SK-N-SH treated with all-trans-retinoic acid at 6 μM for 48 hours (cell line): Measurements from ENCODE around the gene SLC18A3.

Experiments
- ATAC-seq: fragments of 200-7000 bp; cut with Tn5 transposase; 3 replicates; pipeline ENCODE4 v1.9.1; 2020; ENCODE audit warnings: mild to moderate bottlenecking, moderate library complexity
- ARNTL ChIP-seq: fragments of 450-650 bp; formaldehyde crosslinking; IDR thresholded peaks from 2 replicates; pipeline ENCODE4 v1.5.0; 2020; ENCODE audit warnings: low read depth, mild to moderate bottlenecking, moderate library complexity, borderline replicate concordance
- BACH2 ChIP-seq: fragments of 250-450 bp; sonication (Bioruptor Pico); IDR thresholded peaks from 2 replicates; pipeline ENCODE4 v1.9.0; 2021; ENCODE audit warnings: mild to moderate bottlenecking, borderline replicate concordance
- CREB5 ChIP-seq: fragments of 250-450 bp; sonication (Bioruptor Pico); IDR thresholded peaks from 2 replicates; pipeline ENCODE4 v1.5.1; 2020; ENCODE audit warnings: low read depth, mild to moderate bottlenecking, moderate library complexity
- CSDC2 ChIP-seq: fragments of 250-450 bp; sonication (Bioruptor Pico); IDR thresholded peaks from 2 replicates; pipeline ENCODE4 v1.5.0; 2020; ENCODE audit warnings: mild to moderate bottlenecking, moderate library complexity
- ISL1 ChIP-seq: fragments of 250-450 bp; sonication (Bioruptor Pico); IDR thresholded peaks from 2 replicates; pipeline ENCODE4 v2.1.2; 2022; ENCODE audit warnings: mild to moderate bottlenecking, moderate library complexity
- PATZ1 ChIP-seq: fragments of 250-450 bp; sonication (Bioruptor Pico); IDR thresholded peaks from 2 replicates; pipeline ENCODE4 v1.8.0; 2020; ENCODE audit warnings: mild to moderate bottlenecking, moderate library complexity, borderline replicate concordance
- POU6F1 ChIP-seq: fragments of 250-450 bp; sonication (Bioruptor Pico); IDR thresholded peaks from 2 replicates; pipeline ENCODE4 v1.8.0; 2021; ENCODE audit warnings: low read depth, mild to moderate bottlenecking, moderate library complexity, borderline replicate concordance
- PPARA ChIP-seq: fragments of 250-450 bp; sonication (Bioruptor Pico); IDR thresholded peaks from 2 replicates; pipeline ENCODE4 v1.5.0; 2020; ENCODE audit warnings: mild to moderate bottlenecking, borderline replicate concordance
- RARB ChIP-seq: fragments of 250-450 bp; sonication (Bioruptor Pico); IDR thresholded peaks from 2 replicates; pipeline ENCODE4 v1.8.0; 2021; ENCODE audit warnings: mild to moderate bottlenecking, moderate library complexity
- SNAI2 ChIP-seq: fragments of 250-450 bp; sonication (Bioruptor Pico); IDR thresholded peaks from 2 replicates; pipeline ENCODE4 v1.5.0; 2020; ENCODE audit warnings: mild to moderate bottlenecking, moderate library complexity
- TCF4 ChIP-seq: fragments of 250-450 bp; sonication (Bioruptor Pico); IDR thresholded peaks from 2 replicates; pipeline ENCODE4 v1.8.0; 2021; ENCODE audit warnings: mild to moderate bottlenecking, moderate library complexity, borderline replicate concordance
- TOX ChIP-seq: fragments of 250-450 bp; sonication (Bioruptor Pico); IDR thresholded peaks from 2 replicates; pipeline ENCODE4 v1.8.0; 2021; ENCODE audit warnings: mild to moderate bottlenecking, moderate library complexity, borderline replicate concordance
- TSHZ2 ChIP-seq: fragments of 250-450 bp; sonication (Bioruptor Pico); IDR thresholded peaks from 2 replicates; pipeline ENCODE4 v1.5.0; 2020; ENCODE audit warnings: mild to moderate bottlenecking, moderate library complexity
- ZC3H10 ChIP-seq: fragments of 250-450 bp; sonication (Bioruptor Pico); IDR thresholded peaks from 2 replicates; pipeline ENCODE4 v1.5.1; 2021; ENCODE audit warnings: mild to moderate bottlenecking, moderate library complexity
- ZFP3 ChIP-seq: fragments of 250-450 bp; sonication (Bioruptor Pico); IDR thresholded peaks from 2 replicates; pipeline ENCODE4 v1.5.0; 2020; ENCODE audit warnings: mild to moderate bottlenecking, moderate library complexity
- ZFP30 ChIP-seq: fragments of 450-650 bp; formaldehyde crosslinking; IDR thresholded peaks from 2 replicates; pipeline ENCODE4 v1.5.0; 2022; ENCODE audit warnings: mild to moderate bottlenecking, moderate library complexity
- ZNF565 ChIP-seq: fragments of 450-650 bp; formaldehyde crosslinking; conservative IDR thresholded peaks from 2 replicates; pipeline ENCODE4 v1.5.0; 2020; ENCODE audit warnings: low read depth, mild to moderate bottlenecking, moderate library complexity
- ZNF8 ChIP-seq: fragments of 450-650 bp; formaldehyde crosslinking; IDR thresholded peaks from 2 replicates; pipeline ENCODE4 v1.5.0; 2020; ENCODE audit warnings: mild to moderate bottlenecking, moderate library complexity

SLC18A3 gene

GRCh38 chr10:49611166-49611815, 1.2 kb downstream of the SLC18A3 start:
- TF ChIP-seq CREB5 (CRISPR knock-in tag) (no peak), PPARA (CRISPR knock-in tag) (no peak), ZC3H10 (CRISPR knock-in tag) (no peak), ISL1 (no peak), ZNF8 (CRISPR knock-in tag) (no peak), RARB (no peak), SNAI2 (CRISPR knock-in tag) (no peak), TSHZ2 (CRISPR knock-in tag) (no peak), TCF4 (CRISPR knock-in tag) (no peak)
- ATAC-seq = no peak

- TF ChIP-seq CSDC2 (CRISPR knock-in tag) (no peak), TSHZ2 (CRISPR knock-in tag) (no peak), BACH2 (CRISPR knock-in tag) (no peak), ZC3H10 (CRISPR knock-in tag) (no peak), PATZ1 (CRISPR knock-in tag) (no peak), ZFP3 (CRISPR knock-in tag) (no peak), TCF4 (CRISPR knock-in tag) (no peak), ZNF8 (CRISPR knock-in tag) (no peak), RARB (no peak), ARNTL (CRISPR knock-in tag) (no peak), ZNF565 (CRISPR knock-in tag) (no peak), POU6F1 (CRISPR knock-in tag) (no peak), ZFP30 (CRISPR knock-in tag) (no peak), TOX (CRISPR knock-in tag) (no peak)
- ATAC-seq = no peak
Observed at GRCh38 chr10:49611816-49612512, 1.9 kb downstream of the SLC18A3 start.
